Cardiac fibroblast (primary cell): ENCODE results near the gene CDHR3.

Experiments
- DNase-seq, 2 donors: peaks; one replicate each; pipeline versions ENCODE4 v3.0.0 to v3.0.0-alpha.2; 2010; ENCODE audit warnings: low read depth in 2 of 2
- H3K4me3 ChIP-seq, 2 donors: replicated peaks in 1 of 2; 1 replicate in 1 of 2; 2 replicates in 1 of 2; pipeline ENCODE4 v1.5.1; 2011; ENCODE audit warnings: low read depth in 2 of 2, low read length in 2 of 2, mild to moderate bottlenecking in 2 of 2, moderate library complexity in 1 of 2
- CTCF ChIP-seq: IDR thresholded peaks from one replicate; pipeline ENCODE4 v1.5.1; 2011; ENCODE audit warnings: low read depth, mild to moderate bottlenecking, low read length, inconsistent platforms

Gene CDHR3

GRCh38 chr7:106074257-106074656 is 111.2 kb downstream of the CDHR3 start:
- DNase-seq = no peak
- no peak overlapping the region for H3K4me3 ChIP-seq
- no peak for TF ChIP-seq CTCF

- no peak overlapping the region for H3K4me3 ChIP-seq
- no peak for DNase-seq
- TF ChIP-seq CTCF = no peak
Observed at GRCh38 chr7:106075937-106076336, 112.9 kb downstream of the CDHR3 start.

GRCh38 chr7:106076537-106076936 is 113.5 kb downstream of the CDHR3 start:
- TF ChIP-seq CTCF = no peak
- no peak for DNase-seq
- H3K4me3 ChIP-seq = no peak overlapping the region

GRCh38 chr7:106080300-106080987 is 117.4 kb downstream of the CDHR3 start:
- no peak overlapping the region for H3K4me3 ChIP-seq
- TF ChIP-seq CTCF = no peak
- no peak for DNase-seq

GRCh38 chr7:106082087-106082854 is 119.2 kb downstream of the CDHR3 start:
- DNase-seq = no peak
- no peak for TF ChIP-seq CTCF

More at GRCh38 chr7:106082087-106082854, 119.2 kb downstream of the CDHR3 start:
- no peak overlapping the region for H3K4me3 ChIP-seq
